ENCODE results near the gene GNG14.
"Not testable (repeated sequence)": the region's sequence is repeated elsewhere in the genome, so short reads cannot be mapped to it uniquely, and the experiment has no call there.

The GNG14 gene

DNA sequence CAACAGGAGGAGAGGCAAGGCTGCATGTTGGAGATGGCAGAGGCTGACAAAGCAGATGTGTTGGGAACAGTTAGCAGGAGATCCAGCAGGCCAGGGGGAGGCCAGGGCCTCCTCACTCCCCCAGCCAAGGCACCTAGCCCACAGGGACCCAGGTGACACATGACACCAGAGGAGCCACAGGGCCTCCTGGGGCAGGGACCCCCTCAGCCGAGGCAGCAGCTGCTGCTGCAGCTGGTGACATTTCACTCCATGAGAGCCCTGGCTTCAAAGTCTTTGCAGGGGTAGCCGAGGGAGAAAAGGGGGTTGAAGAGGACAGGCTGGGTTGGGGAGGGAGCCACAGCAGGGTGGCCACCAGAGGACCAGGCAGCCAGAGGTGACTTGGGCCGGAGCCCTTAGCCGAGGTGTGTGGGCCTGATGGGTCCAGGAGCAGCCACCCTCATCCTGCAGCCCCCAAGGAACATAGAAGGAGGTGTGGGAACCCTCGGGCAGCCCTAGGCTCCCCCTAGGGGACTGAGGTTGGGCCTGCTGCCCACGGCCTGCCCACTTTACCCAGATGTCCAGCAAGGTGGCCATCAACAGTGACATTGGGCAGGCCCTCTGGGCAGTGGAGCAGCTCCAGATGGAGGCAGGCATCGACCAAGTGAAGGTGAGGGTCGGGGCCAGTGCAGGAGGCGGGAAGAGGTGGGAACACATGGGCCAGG is at the start of gene GNG14:
GNG14 (plus strand) TSS at position 503 of the 701 bp plus-strand sequence; CDS start at position 554, 51 bp downstream.
- no peak within 1 kb of the TSS for H3K27ac Mint-ChIP-seq
- H3K27me3 Mint-ChIP-seq (ENCODE audit: low read depth): no peaks in the 10 kb centered on the region

DNA sequence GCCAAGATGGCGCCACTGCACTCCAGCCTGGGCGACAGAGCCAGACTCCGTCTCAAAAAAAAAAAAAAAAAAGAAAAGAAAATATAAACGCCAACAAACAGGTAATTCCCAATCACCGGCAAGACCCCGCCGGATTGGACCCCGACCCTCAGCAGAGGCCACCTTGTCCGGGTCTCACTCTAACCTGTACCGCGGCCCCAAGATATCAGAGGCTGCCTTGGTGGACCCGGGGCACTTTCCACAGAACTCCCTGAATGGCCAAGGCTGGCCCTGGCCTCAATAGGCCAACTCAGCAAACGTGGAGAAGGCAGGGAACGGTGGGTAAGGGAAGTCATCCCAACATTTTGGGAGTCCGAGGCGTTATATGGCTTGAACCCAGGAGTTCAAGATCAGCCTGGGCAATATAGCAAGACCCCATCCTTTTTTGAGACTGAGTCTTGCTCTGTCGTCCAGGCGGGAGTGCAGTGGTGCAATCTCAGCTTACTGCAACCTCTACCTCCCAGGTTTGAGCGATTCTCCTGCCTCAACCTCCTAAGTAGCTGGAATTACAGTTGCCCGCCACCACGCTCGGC is 49.1 kb upstream of the GNG14 start:
- H3K36me3 Mint-ChIP-seq (ENCODE audit: low read depth): peaks cover 11% of the 10 kb centered on the region
- peaks cover 8% of the 10 kb centered on the region for H3K4me1 Mint-ChIP-seq (ENCODE audit: low read depth)
- no peaks in the 10 kb centered on the region for H3K27me3 Mint-ChIP-seq (ENCODE audit: low read depth)
- H3K27ac Mint-ChIP-seq: no peak overlapping the region
- no peaks in the 10 kb centered on the region for H3K9me3 Mint-ChIP-seq
- no peak overlapping the region for H3K4me3 Mint-ChIP-seq

More for the DNA sequence above, at the start of gene GNG14:
- Mint-ChIP-seq H3K4me3 (no peak within 1 kb of the TSS), H3K4me1 (ENCODE audit: low read depth) (no peaks in the 10 kb centered on the region), H3K36me3 (ENCODE audit: low read depth) (no peaks in the 10 kb centered on the region), H3K9me3 (no peaks in the 10 kb centered on the region)

DNA sequence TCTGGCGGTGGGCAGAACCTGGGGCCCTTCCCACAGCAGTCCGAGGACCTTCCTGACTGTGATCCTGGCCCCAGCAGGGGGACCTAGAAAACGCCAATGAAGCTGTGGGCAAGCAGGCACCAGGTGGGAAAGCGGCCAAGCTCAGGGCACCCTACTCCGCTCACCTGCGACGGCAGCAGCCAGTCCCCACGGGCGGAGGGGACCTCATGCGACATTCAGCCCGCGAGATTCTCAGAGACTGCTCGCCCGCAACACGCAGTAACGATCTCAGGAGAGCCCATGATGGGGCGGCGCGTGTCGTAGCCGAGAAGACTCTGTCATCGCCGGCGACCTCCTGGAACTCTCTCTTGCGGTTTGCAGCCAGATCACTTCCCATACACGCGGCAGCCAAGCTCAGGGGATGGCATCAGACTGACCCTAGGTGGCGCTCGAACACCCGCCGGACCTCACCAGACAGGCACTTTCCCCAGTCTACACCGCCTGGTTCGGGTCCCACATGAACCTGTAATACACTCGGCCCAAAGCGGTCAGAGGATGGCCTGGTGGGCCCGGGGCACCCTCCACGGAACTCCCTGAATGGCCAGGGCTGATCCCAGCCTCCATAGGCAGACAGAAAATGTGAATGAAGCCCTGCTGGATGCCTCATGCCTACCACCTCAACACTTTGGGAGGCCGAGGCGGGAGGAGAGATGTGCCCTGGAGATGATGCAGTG is 47.7 kb upstream of the GNG14 start:
- Mint-ChIP-seq H3K27ac (peak overlapping the region; percentile 50), H3K4me3 (peak overlapping the region; percentile 56), H3K36me3 (ENCODE audit: low read depth) (peaks cover 11% of the 10 kb centered on the region)

DNA sequence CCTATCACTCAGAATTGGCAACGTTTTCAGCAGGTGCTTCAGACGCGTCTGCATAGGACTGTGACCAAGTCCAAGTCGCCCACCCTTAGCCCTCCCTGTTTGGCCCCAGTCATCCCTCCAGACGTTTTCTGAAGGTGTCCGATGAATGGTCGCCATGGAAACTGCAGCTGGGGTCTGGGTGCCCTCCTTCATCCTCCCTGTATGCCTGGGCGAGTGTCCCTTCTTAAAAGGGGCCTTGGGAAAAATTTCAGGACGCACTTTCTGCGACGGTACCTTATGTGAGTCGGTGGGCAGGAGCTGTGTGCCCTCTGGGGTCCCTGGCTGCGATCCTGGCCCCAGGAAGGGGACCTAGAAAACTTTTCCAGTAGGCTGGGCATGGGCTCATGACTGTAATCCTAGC is 46.3 kb upstream of the GNG14 start:
- Mint-ChIP-seq H3K9me3 (no peaks in the 10 kb centered on the region), H3K4me1 (ENCODE audit: low read depth) (peaks cover 8% of the 10 kb centered on the region), H3K27me3 (ENCODE audit: low read depth) (no peaks in the 10 kb centered on the region), H3K36me3 (ENCODE audit: low read depth) (peaks cover 9% of the 10 kb centered on the region), H3K27ac (no peak overlapping the region), H3K4me3 (no peak overlapping the region)

More for the DNA sequence above, 47.7 kb upstream of the GNG14 start:
- no peaks in the 10 kb centered on the region for H3K9me3 Mint-ChIP-seq
- H3K4me1 Mint-ChIP-seq (ENCODE audit: low read depth): peaks cover 8% of the 10 kb centered on the region
- no peaks in the 10 kb centered on the region for H3K27me3 Mint-ChIP-seq (ENCODE audit: low read depth)

DNA sequence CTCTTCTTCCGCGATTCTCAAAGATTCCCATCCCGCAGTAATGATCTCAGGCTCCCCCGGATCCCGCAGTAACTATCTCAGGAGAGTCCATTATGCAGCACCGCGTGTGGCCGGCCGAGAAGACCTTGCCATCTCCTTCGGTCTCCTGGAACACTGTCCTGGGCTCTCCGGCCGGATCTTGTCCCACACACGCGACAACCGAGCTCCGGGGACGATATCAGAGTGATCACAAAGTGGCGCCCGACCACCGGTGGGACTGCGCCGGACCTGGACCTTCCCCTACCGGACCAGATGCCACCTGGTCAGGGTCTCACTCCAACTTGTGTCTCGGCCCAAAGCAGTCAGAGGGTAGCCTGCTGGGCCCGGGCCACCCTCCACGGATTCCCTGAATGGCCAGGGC is 45.3 kb upstream of the GNG14 start:
- H3K4me3 Mint-ChIP-seq: no peak overlapping the region
- H3K9me3 Mint-ChIP-seq: no peaks in the 10 kb centered on the region
- H3K36me3 Mint-ChIP-seq (ENCODE audit: low read depth): peaks cover 13% of the 10 kb centered on the region
- H3K27me3 Mint-ChIP-seq (ENCODE audit: low read depth): no peaks in the 10 kb centered on the region
- H3K27ac Mint-ChIP-seq: no peak overlapping the region
- H3K4me1 Mint-ChIP-seq (ENCODE audit: low read depth): peaks cover 8% of the 10 kb centered on the region

DNA sequence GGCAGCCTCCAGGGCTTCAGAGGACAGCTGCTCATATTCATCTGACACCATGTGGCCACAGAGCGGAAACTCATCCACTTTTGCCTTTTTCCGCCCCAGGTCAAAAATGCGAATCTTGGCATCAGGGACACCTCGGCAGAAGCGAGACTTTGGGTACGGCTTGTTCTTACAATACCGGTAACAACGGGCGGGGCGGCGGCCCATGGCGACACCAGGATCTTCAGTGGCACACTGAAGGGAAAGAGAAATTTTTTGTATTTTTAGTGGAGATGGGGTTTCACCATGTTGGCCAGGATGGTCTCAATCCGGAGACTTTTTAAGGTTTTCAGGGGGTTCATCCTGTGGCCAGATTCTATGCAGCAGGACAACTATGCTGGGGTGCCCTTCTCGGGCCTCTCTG is 44.1 kb upstream of the GNG14 start:
- H3K27ac Mint-ChIP-seq: not testable (repeated sequence)

DNA sequence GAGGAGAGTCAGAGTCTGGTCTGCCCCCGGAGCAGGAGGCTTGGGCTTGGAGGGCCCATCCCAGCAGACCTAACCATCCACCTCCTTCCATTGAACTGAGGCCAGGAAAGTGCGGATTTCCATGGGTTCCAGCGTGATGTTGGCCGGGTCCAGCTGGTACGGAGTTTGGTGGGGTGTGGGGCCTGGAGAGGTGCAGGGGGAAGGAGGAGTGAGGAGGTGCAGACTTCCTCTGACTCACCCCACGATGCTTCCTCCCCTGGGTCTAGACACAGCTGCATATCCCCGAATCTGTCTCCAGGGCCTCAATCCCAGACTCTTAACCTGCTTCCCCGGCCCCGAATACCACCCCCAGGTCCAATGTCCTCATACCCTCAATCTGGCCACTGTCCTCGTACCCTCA is 41.2 kb upstream of the GNG14 start:
- H3K4me3 Mint-ChIP-seq: no peak overlapping the region
- H3K27me3 Mint-ChIP-seq (ENCODE audit: low read depth): no peaks in the 10 kb centered on the region
- H3K9me3 Mint-ChIP-seq: no peaks in the 10 kb centered on the region
- H3K27ac Mint-ChIP-seq: peak overlapping the region; percentile 55
- H3K36me3 Mint-ChIP-seq (ENCODE audit: low read depth): peaks cover 24% of the 10 kb centered on the region
- H3K4me1 Mint-ChIP-seq (ENCODE audit: low read depth): no peaks in the 10 kb centered on the region

More for the DNA sequence above, 44.1 kb upstream of the GNG14 start:
- H3K36me3 Mint-ChIP-seq (ENCODE audit: low read depth): peaks cover 16% of the 10 kb centered on the region
- H3K27me3 Mint-ChIP-seq (ENCODE audit: low read depth); H3K4me1 Mint-ChIP-seq (ENCODE audit: low read depth); H3K9me3 Mint-ChIP-seq; H3K4me3 Mint-ChIP-seq: not testable (repeated sequence)

DNA sequence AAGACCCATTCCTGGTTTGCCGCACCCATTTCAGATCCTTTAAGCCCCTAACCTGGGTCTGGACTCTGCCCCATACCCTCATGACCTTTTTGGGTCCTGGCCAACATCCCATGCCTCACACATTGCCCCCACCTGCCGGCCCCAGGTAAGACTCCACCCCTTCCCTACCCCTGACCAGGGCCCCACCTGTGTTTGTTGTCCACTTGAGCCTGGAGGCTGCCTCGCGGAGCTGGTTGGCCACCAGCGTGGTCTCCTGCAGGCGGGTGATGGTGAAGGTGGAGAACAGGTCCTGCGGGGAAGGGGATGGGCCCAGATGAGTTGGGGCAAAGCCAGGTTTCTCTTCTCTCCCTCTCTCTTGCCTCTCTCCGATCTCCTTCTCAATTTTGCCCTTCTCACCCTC is 40.8 kb upstream of the GNG14 start:
- no peaks in the 10 kb centered on the region for H3K4me1 Mint-ChIP-seq (ENCODE audit: low read depth)
- H3K9me3 Mint-ChIP-seq: no peaks in the 10 kb centered on the region
- H3K27me3 Mint-ChIP-seq (ENCODE audit: low read depth): no peaks in the 10 kb centered on the region
- H3K36me3 Mint-ChIP-seq (ENCODE audit: low read depth): peaks cover 29% of the 10 kb centered on the region
- H3K27ac Mint-ChIP-seq: peak overlapping the region; percentile 55
- no peak overlapping the region for H3K4me3 Mint-ChIP-seq

DNA sequence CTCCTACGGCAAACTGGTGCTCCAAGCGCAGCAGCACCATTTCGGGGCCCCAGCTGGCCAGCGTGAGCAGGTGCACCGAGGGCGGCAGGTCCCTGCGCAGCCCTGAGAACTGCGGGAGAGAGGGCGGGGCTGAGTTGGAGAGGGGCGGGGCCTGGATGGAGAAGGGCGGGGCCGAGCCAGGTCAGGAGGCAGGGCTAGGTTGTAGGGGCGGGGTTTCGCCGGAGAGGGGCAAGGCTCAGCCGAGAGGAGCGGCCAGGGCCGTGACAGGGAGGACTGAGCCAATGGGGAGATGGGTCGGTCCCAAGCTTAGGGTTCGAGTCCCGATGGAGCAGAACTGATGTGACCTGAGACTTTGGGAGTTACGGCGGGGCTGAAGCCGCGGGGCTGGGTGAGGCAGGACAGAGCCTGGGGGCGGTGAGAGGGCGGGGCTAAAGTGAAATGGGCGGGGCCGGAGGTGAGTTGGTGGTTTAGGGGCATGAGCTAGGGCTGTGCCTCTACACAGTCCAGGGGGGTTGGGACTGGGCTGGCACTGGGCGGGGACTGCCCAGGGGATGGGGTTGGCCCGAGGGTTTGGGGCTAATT is 40.2 kb upstream of the GNG14 start:
- H3K9me3 Mint-ChIP-seq: no peaks in the 10 kb centered on the region
- no peaks in the 10 kb centered on the region for H3K27me3 Mint-ChIP-seq (ENCODE audit: low read depth)
- no peak overlapping the region for H3K27ac Mint-ChIP-seq
- no peaks in the 10 kb centered on the region for H3K4me1 Mint-ChIP-seq (ENCODE audit: low read depth)
- H3K36me3 Mint-ChIP-seq (ENCODE audit: low read depth): peaks cover 31% of the 10 kb centered on the region
- H3K4me3 Mint-ChIP-seq: no peak overlapping the region

DNA sequence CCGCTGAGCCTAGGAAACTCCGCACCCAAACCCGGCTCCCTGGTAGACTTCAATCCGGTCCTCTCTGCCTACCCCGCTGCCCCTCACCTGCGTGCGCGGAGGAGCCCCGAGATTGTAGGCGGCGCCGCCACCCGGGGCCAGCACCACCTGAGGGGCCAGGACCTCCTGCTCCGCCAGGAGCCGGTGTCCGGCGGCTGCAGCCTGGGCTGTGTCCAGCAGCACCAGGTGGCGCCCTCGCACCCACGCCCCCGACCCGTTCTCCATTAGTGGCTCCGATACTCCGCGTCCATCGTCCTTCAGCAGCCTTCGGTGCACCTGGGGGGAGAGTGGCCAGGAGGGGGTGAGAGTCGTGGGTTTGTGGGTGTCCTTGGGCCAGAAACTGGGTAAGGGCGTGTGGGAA is 39.7 kb upstream of the GNG14 start:
- H3K27ac Mint-ChIP-seq: no peak overlapping the region
- H3K36me3 Mint-ChIP-seq (ENCODE audit: low read depth): peaks cover 31% of the 10 kb centered on the region

DNA sequence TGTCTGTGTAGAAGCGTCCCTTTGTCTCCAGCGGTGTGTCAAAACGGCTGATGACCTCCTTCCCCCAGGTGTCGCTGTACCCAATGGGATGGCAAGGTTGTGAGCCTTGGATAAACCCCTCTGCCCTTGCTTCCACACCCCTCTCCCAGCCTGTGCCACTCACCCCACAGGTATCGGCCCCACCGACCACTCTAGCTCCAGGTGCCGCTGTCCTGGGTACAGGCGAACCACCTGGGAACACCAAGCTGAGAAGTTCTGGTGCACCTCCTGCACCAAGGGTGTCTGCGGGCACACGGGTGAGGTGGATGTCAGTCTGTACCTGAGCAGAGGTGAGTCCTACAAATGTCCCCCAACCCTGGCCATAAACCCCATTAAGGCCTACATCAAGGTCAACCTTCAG is 37.9 kb upstream of the GNG14 start:
- Mint-ChIP-seq H3K27ac (no peak overlapping the region), H3K4me1 (ENCODE audit: low read depth) (no peaks in the 10 kb centered on the region), H3K27me3 (ENCODE audit: low read depth) (no peaks in the 10 kb centered on the region), H3K36me3 (ENCODE audit: low read depth) (peaks cover 37% of the 10 kb centered on the region), H3K9me3 (no peaks in the 10 kb centered on the region), H3K4me3 (no peak overlapping the region)

More for the DNA sequence above, 39.7 kb upstream of the GNG14 start:
- Mint-ChIP-seq H3K4me3 (no peak overlapping the region), H3K27me3 (ENCODE audit: low read depth) (no peaks in the 10 kb centered on the region), H3K9me3 (no peaks in the 10 kb centered on the region), H3K4me1 (ENCODE audit: low read depth) (no peaks in the 10 kb centered on the region)

DNA sequence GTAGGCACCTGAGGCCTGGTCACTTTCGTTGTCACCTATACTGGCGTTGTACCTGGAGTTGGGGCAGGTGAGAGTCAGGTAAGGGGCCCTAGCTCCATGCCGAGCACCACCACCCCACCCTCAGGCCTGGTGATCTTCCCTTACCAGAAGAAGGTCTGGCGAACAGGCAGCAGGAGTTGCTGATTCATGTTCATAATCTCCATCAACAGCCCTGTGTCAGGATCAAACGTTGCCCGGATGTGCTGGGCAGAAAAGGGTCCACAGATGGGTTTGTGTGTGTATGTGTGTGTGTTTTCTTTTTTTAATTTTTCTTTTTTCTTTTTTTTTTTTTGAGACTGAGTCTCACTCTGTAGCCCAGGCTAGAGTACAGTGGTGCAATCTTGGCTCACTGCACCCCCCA is 35.6 kb upstream of the GNG14 start:
- H3K4me1 Mint-ChIP-seq (ENCODE audit: low read depth): peaks cover 2% of the 10 kb centered on the region
- no peaks in the 10 kb centered on the region for H3K27me3 Mint-ChIP-seq (ENCODE audit: low read depth)
- peaks cover 47% of the 10 kb centered on the region for H3K36me3 Mint-ChIP-seq (ENCODE audit: low read depth)
- H3K27ac Mint-ChIP-seq: no peak overlapping the region
- H3K4me3 Mint-ChIP-seq: no peak overlapping the region
- H3K9me3 Mint-ChIP-seq: no peaks in the 10 kb centered on the region

DNA sequence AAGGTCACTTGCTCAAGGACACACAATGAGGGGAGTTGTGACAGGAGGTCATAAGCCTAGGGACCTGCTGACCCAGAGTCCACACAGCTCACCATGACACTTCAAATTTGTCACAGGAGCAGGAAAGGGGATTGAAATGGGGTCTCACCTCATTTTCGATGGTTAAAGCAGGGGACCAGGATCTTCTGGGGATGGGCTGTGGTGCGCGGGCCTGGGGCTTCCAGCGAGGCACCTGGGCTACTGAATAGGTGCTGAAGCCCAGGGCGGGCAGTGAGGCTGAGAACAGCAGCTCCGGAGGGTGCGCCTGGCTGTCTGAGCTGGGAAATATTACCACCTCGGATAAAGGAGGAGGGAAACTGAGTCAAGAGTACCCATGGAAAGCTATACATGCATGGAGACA is 32.3 kb upstream of the GNG14 start:
- Mint-ChIP-seq H3K4me3 (no peak overlapping the region), H3K4me1 (ENCODE audit: low read depth) (peaks cover 4% of the 10 kb centered on the region), H3K27ac (peak overlapping the region; percentile 19), H3K36me3 (ENCODE audit: low read depth) (peaks cover 50% of the 10 kb centered on the region), H3K9me3 (no peaks in the 10 kb centered on the region), H3K27me3 (ENCODE audit: low read depth) (no peaks in the 10 kb centered on the region)

DNA sequence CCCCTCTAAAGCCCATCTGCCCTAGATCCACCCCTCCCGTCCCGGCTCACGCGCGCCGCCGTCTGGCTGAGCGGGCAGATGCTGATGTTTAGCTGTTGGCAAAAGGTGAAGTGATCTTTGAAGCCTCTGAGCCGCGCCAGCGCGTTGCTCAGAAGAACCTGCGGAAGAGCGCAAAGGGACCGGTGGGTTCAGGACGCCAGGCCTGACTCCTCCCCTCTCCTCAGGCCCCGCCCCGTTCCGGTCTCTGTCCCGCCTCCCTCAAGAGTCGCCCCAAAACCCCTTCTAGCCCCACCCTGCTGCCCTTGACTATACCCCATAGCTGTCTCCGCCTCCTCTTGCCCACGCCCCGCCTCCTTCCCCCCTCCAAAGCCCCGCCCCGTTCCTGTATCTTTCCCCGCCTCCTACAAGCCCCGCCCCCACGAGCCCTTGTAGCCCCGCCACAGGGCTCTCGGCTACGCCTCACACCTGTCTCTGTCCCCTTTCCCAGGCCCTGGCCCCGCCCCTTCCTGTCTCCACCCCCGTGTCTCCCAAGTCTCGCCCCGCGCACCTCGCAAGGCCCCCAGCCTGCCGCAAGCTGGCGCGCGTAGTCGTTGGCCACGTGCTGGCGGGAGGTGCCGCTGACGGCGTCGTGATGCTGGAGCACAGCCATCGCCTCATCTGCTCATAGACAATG is 30.8 kb upstream of the GNG14 start:
- H3K4me3 Mint-ChIP-seq: no peak overlapping the region
- peaks cover 4% of the 10 kb centered on the region for H3K4me1 Mint-ChIP-seq (ENCODE audit: low read depth)
- H3K27ac Mint-ChIP-seq: no peak overlapping the region
- no peaks in the 10 kb centered on the region for H3K27me3 Mint-ChIP-seq (ENCODE audit: low read depth)
- peaks cover 44% of the 10 kb centered on the region for H3K36me3 Mint-ChIP-seq (ENCODE audit: low read depth)
- H3K9me3 Mint-ChIP-seq: no peaks in the 10 kb centered on the region

Data from T-helper 1 cell treated with Interleukin-12 subunit alpha and Interleukin-12 subunit beta and Interleukin-4 antibody, amounts not matched to agents 30 μg/mL and 1 μg/mL, for 36 hours (primary cell).